GM12878 (cell line): ENCODE data around the gene KIF2A. TPM values are rescaled to one million over a fixed set of nuclear protein-coding genes. Genes with fewer than 3 reads are reported as not detected.

Experiments
- ATAC-seq: fragments of 200-7000 bp; cut with Tn5 transposase; 3 replicates; pipeline ENCODE4 v1.9.1; 2020; ENCODE audit warnings: mild to moderate bottlenecking, moderate library complexity
- BruUV-seq: library from RNA; stranded (reverse); fragments of 400-500 nt; replicated peaks from 2 replicates; lab custom pipeline; 2021; lab: Mats Ljungman, UMichigan
- CTCF ChIA-PET: fragments of 300-600 bp; sonication (Branson Sonifier 250); formaldehyde crosslinking; extraction: SDS; loops from one replicate; lab custom pipeline; 2021; ENCODE audit warnings: inconsistent platforms; lab: Yijun Ruan, JAX
- POLR2A ChIA-PET: fragments of 350-600 bp; formaldehyde crosslinking; extraction: SDS; loops from one replicate; lab custom pipeline; 2021; ENCODE audit warnings: inconsistent platforms; lab: Charles Lee
- RAD21 ChIA-PET: fragments of 300-600 bp; sonication (Branson Sonifier 250); formaldehyde crosslinking; loops from one replicate; lab custom pipeline; 2023; ENCODE audit warnings: antibody characterized with exemption; ENCODE audit not compliant: unreplicated experiment; lab: Charles Lee
- SMC1A ChIA-PET: fragments of 300-600 bp; sonication (Branson Sonifier 250); formaldehyde crosslinking; loops from one replicate; lab custom pipeline; 2023; ENCODE audit not compliant: unreplicated experiment, uncharacterized antibody; lab: Charles Lee
- DNase-seq: peaks from one replicate; pipeline ENCODE4 v3.0.0-alpha.2; 2011; ENCODE audit warnings: low read depth, low spot score
- FAIRE-seq: peaks from 3 replicates; lab custom pipeline; 2011; peaks lifted over from hg19 to GRCh38; lab: Jason Lieb, UNC
- H2AFZ ChIP-seq: 2 replicates; pipeline ENCODE4 v1.6.0; 2011; ENCODE audit warnings: low read depth, low read length, control low read depth; ENCODE audit not compliant: control insufficient read depth
- H3K27ac ChIP-seq: 2 replicates; pipeline ENCODE4 v1.5.1; 2011; ENCODE audit warnings: control low read depth; ENCODE audit not compliant: control insufficient read depth, insufficient read depth
- H3K27me3 ChIP-seq, 2 experiments: replicated peaks in 1 of 2; 2 replicates each; pipeline versions ENCODE4 v1.6.0 to v1.6.1; 2011; ENCODE audit warnings: low read length in 1 of 2; ENCODE audit not compliant: control insufficient read depth in 2 of 2, insufficient read depth in 2 of 2
- H3K36me3 ChIP-seq, 2 experiments: 2 replicates each; pipeline ENCODE4 v1.5.1; 2011; ENCODE audit warnings: low read length in 1 of 2; ENCODE audit not compliant: control insufficient read depth in 2 of 2, insufficient read depth in 2 of 2
- H3K4me1 ChIP-seq: 2 replicates; pipeline ENCODE4 v1.6.1; 2011; ENCODE audit warnings: mild to moderate bottlenecking, low read length, moderate library complexity, mixed read lengths; ENCODE audit not compliant: control insufficient read depth, insufficient read depth
- H3K4me2 ChIP-seq: 2 replicates; pipeline ENCODE4 v1.6.0; 2011; ENCODE audit warnings: control low read depth; ENCODE audit not compliant: control insufficient read depth, insufficient read depth
- H3K4me3 ChIP-seq: fragments of 200-600 bp; sonication (generic); 2 replicates; pipeline ENCODE4 v1.5.1; 2016
- H3K79me2 ChIP-seq: 2 replicates; pipeline ENCODE4 v1.6.0; 2011; ENCODE audit warnings: low read length; ENCODE audit not compliant: control insufficient read depth, insufficient read depth
- H3K9ac ChIP-seq: 2 replicates; pipeline ENCODE4 v1.8.0; 2011; ENCODE audit warnings: low read length, control low read depth, mixed read lengths; ENCODE audit not compliant: control insufficient read depth, insufficient read depth
- H3K9me3 ChIP-seq: replicated peaks from 3 replicates; pipeline ENCODE4 v1.5.1; 2011; ENCODE audit warnings: mild to moderate bottlenecking, low read length; ENCODE audit not compliant: control insufficient read depth, insufficient read depth
- H4K20me1 ChIP-seq: 2 replicates; pipeline ENCODE4 v1.6.0; 2011; ENCODE audit not compliant: control insufficient read depth, insufficient read depth
- CEBPB ChIP-seq, 2 experiments: fragments of 150-350 bp in 1 of 2; IDR thresholded peaks; 2 replicates each; pipeline ENCODE4 v1.6.1; 2012 to 2014; ENCODE audit warnings: low read depth in 2 of 2, low read length in 2 of 2, borderline replicate concordance in 1 of 2, inconsistent platforms in 1 of 2
- CREM ChIP-seq: IDR thresholded peaks from 2 replicates; pipeline ENCODE4 v1.6.1; 2014; ENCODE audit warnings: antibody characterized with exemption, low read depth
- IRF4 ChIP-seq: IDR thresholded peaks from 2 replicates; pipeline ENCODE4 v1.6.1; 2011; ENCODE audit warnings: low read depth, low read length
- MEF2B ChIP-seq: fragments of 450-650 bp; IDR thresholded peaks from 2 replicates; pipeline ENCODE4 v1.6.1; 2018; ENCODE audit warnings: mild to moderate bottlenecking, moderate library complexity; ENCODE audit not compliant: partially characterized antibody, poor library complexity, severe bottlenecking
- NFYB ChIP-seq: IDR thresholded peaks from 2 replicates; pipeline ENCODE4 v1.6.1; 2011; ENCODE audit warnings: low read depth, mild to moderate bottlenecking, low read length, improper control_type of control experiment, moderate library complexity; ENCODE audit not compliant: insufficient read depth
- NRF1 ChIP-seq: conservative IDR thresholded peaks from 2 replicates; pipeline ENCODE4 v1.6.1; 2011; ENCODE audit warnings: mild to moderate bottlenecking, low read depth, low read length, improper control_type of control experiment
- RFX5 ChIP-seq: IDR thresholded peaks from 2 replicates; pipeline ENCODE4 v1.6.1; 2011; ENCODE audit warnings: low read depth, low read length, improper control_type of control experiment
- WGBS: methylation state at CpG from one replicate; pipeline ENCODE4 v1.1.6; 2016; ENCODE audit warnings: low lambda C conversion rate; ENCODE audit not compliant: insufficient replicate concordance, insufficient coverage; ENCODE audit errors: missing lambda C conversion rate; 5-methylcytosine and 5-hydroxymethylcytosine counted together
- in situ Hi-C: fragments of 300-500 bp; cut with MboI; formaldehyde crosslinking; loops from 9 replicates; pipeline ENCODE4 v1.14.3; 2018; ENCODE audit warnings: mixed read lengths
- intact Hi-C: fragments of 100-400 bp; cut with micrococcal nuclease; formaldehyde crosslinking; loops from one replicate; pipeline ENCODE4 v1.14.2; 2022; ENCODE audit not compliant: unreplicated experiment
- polyA plus RNA-seq, 11 experiments: library from polyadenylated mRNA; depleted of rRNA in 4 of 11; unstranded in 6 of 11; stranded (reverse) in 5 of 11; fragments of >200 nt; fragmentation: Nextera tagmentation in 4 of 11; fragmentation: Illumina TruSeq in 1 of 11; extraction: Ambion mirVana in 4 of 11; extraction: Trizol in 1 of 11; gene quantifications; 1 replicate in 1 of 11; 2 replicates in 10 of 11; pipeline versions ENCODE4 v1.2.1 to v1.2.3, GENCODE V29; 2011 to 2016; ENCODE audit warnings: inconsistent platforms in 2 of 11, missing spikeins in 2 of 11, low read depth in 1 of 11
- total RNA-seq, 4 experiments: library from RNA; depleted of rRNA in 3 of 4; stranded (reverse); fragments of >200 nt in 3 of 4; fragmentation: Illumina TruSeq in 1 of 4; extraction: Trizol in 1 of 4; gene quantifications; 2 replicates each; pipeline versions ENCODE4 v1.2.1 to v1.2.3, GENCODE V29; 2013 to 2021
- TF ChIP-seq, protein P1 (sequence below): fragments of 150-350 bp; IDR thresholded peaks from 2 replicates; pipeline ENCODE4 v1.6.1; 2016; ENCODE audit warnings: low read depth, low read length
- TF ChIP-seq, protein P2 (sequence below): fragments of 450-650 bp; IDR thresholded peaks from 2 replicates; pipeline ENCODE4 v1.6.1; 2018; ENCODE audit warnings: borderline replicate concordance, mild to moderate bottlenecking; ENCODE audit not compliant: partially characterized antibody

Gene KIF2A
- total and polyA plus RNA-seq, 10 of the 15 experiments (the other 5 are each of a cell fraction or from before 2014, with no cell fraction given): 35.9 to 124 (median 80.1) TPM

DNA sequence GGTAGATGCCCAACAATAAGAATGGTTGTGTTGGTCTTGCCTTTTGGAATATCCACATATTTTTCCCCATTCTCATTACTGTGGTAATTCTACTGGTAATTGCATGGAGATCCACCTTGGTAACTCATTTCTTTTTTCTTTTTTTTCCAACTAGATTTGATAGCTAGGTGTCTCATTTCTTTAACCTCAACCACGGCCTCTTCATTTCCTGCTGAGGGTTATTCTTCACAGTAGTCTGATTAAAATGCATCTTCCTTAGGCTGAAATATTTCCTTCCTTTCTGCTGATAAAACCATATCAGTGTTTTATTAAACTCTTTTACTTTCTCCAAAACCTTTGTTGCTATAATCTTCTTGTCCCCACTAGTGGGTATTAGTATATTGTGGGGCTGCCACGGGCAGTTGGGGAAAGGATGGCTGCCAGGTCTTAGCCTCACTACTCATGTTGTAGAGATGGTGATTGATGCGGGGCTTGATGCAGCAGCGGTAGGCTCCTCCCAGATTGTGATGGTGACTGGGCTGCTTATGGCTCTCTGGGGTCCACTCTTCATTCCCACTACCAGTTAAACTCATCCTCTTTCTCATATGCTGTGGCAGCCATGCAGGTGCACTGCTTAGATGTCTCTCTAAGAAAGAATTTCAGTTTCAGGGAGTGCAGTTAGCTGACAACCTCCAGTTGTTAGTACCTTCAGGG is 35.9 kb downstream of the KIF2A start:
- H3K4me2 ChIP-seq: peak overlapping the region; percentile 56; the same call in 1 of the 2 replicates
- ChIA-PET CTCF (interaction anchor here (0.7 to 1.5 kb wide), 4 partner anchors 24 to 118 kb away, joined by 3 to 9 read pairs (median 4); partner anchors contain the start of gene DIMT1), POLR2A (no interaction called here), RAD21 (no interaction called here), SMC1A (interaction anchor here (1.1 to 2.7 kb wide), 2 partner anchors 10 to 117 kb away, joined by 5 to 9 read pairs; no protein-coding TSS in a partner anchor)
- in situ Hi-C loops (no loop called here), intact Hi-C loops (no loop called here)
- no peaks in the 10 kb centered on the region for H3K9me3 ChIP-seq
- peaks cover 13% of the 10 kb centered on the region for H3K4me1 ChIP-seq
- H3K4me3 ChIP-seq: no peak overlapping the region
- FAIRE-seq (no peak), DNase-seq (no peak), ATAC-seq (peak; percentile 41)
- no peak overlapping the region for H3K9ac ChIP-seq
- peaks cover 0 to 3% of the 10 kb centered on the region in 2 experiments; a peak in 2 of 4 replicates for H3K36me3 ChIP-seq
- H4K20me1 ChIP-seq: no peaks in the 10 kb centered on the region; the same call in 1 of the 2 replicates
- H3K27me3 ChIP-seq: no peaks in the 10 kb centered on the region
- BruUV-seq: no TSS peak
- TF ChIP-seq, protein P1, sequence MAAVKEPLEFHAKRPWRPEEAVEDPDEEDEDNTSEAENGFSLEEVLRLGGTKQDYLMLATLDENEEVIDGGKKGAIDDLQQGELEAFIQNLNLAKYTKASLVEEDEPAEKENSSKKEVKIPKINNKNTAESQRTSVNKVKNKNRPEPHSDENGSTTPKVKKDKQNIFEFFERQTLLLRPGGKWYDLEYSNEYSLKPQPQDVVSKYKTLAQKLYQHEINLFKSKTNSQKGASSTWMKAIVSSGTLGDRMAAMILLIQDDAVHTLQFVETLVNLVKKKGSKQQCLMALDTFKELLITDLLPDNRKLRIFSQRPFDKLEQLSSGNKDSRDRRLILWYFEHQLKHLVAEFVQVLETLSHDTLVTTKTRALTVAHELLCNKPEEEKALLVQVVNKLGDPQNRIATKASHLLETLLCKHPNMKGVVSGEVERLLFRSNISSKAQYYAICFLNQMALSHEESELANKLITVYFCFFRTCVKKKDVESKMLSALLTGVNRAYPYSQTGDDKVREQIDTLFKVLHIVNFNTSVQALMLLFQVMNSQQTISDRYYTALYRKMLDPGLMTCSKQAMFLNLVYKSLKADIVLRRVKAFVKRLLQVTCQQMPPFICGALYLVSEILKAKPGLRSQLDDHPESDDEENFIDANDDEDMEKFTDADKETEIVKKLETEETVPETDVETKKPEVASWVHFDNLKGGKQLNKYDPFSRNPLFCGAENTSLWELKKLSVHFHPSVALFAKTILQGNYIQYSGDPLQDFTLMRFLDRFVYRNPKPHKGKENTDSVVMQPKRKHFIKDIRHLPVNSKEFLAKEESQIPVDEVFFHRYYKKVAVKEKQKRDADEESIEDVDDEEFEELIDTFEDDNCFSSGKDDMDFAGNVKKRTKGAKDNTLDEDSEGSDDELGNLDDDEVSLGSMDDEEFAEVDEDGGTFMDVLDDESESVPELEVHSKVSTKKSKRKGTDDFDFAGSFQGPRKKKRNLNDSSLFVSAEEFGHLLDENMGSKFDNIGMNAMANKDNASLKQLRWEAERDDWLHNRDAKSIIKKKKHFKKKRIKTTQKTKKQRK: no peak
- 0 out of 2 replicates have a peak, but pooled peaks have one; percentile 14 for TF ChIP-seq IRF4
- TF ChIP-seq CREM: no peak
- no peak for TF ChIP-seq CEBPB (IDR thresholded peaks at IDR 0.05; ENCODE audit: borderline replicate concordance in 1 of 2, low read depth in 2 of 2, low read length in 2 of 2)
- TF ChIP-seq NRF1: no peak
- no peak for TF ChIP-seq NFYB
- TF ChIP-seq RFX5: no peak
- TF ChIP-seq MEF2B: no peak
- TF ChIP-seq, protein P2, sequence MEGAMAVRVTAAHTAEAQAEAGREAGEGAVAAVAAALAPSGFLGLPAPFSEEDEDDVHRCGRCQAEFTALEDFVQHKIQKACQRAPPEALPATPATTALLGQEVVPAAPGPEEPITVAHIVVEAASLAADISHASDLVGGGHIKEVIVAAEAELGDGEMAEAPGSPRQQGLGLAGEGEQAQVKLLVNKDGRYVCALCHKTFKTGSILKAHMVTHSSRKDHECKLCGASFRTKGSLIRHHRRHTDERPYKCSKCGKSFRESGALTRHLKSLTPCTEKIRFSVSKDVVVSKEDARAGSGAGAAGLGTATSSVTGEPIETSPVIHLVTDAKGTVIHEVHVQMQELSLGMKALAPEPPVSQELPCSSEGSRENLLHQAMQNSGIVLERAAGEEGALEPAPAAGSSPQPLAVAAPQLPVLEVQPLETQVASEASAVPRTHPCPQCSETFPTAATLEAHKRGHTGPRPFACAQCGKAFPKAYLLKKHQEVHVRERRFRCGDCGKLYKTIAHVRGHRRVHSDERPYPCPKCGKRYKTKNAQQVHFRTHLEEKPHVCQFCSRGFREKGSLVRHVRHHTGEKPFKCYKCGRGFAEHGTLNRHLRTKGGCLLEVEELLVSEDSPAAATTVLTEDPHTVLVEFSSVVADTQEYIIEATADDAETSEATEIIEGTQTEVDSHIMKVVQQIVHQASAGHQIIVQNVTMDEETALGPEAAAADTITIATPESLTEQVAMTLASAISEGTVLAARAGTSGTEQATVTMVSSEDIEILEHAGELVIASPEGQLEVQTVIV: no peak
- WGBS: 89% methylated on average over 4 of the region's 4 CpGs
- no peak overlapping the region for H2AFZ ChIP-seq
- H3K27ac ChIP-seq: peak overlapping the region; percentile 30
- peaks cover 52% of the 10 kb centered on the region for H3K79me2 ChIP-seq
